C4-2B (cell line): ENCODE measurements around the gene KRTAP4-7.

Experiments
- CTCF ChIP-seq: fragments of 450-650 bp; conservative IDR thresholded peaks from 2 replicates; pipeline ENCODE4 v1.5.1; 2017; ENCODE audit warnings: mild to moderate bottlenecking
- ZFX ChIP-seq: fragments of 450-650 bp; IDR thresholded peaks from 2 replicates; pipeline ENCODE4 v1.6.1; 2017

GRCh38 chr17:41101586-41102259, 17.8 kb downstream of the KRTAP4-7 start, which contains the start of gene KRTAP4-16:
- TF ChIP-seq CTCF (no peak), ZFX (no peak)
